ENCODE results near the gene PCDHGA1.
A peak's percentile ranks its signal among the peaks of the same experiment; 100 is the strongest.
"Not testable (repeated sequence)": the region's sequence is repeated elsewhere in the genome, so short reads cannot be mapped to it uniquely, and the experiment has no call there.

Gene PCDHGA1

GRCh38 chr5:141411575-141411974, 81.3 kb downstream of the PCDHGA1 start:
- no peak for TF ChIP-seq CTCF (IDR thresholded peaks at IDR 0.05; ENCODE audit: borderline replicate concordance, insufficient read depth, low read depth, low read length)
- H3K4me3 ChIP-seq (ENCODE audit: low read depth, low read length) = no peak overlapping the region

- H3K4me3 ChIP-seq (ENCODE audit: low read depth, low read length) = peak within 1 kb of the TSS; percentile 79
- TF ChIP-seq CTCF (IDR thresholded peaks at IDR 0.05; ENCODE audit: borderline replicate concordance, insufficient read depth, low read depth, low read length) = peak; percentile 66
These were observed 82.7 kb downstream of the PCDHGA1 start, which contains the start of gene PCDHGA10 for GRCh38 chr5:141412854-141413539. Gene PCDHGA10, plus strand, starts transcription at chr5:141412987. Its CDS starts 189 bp downstream, at chr5:141413176.

- TF ChIP-seq CTCF (IDR thresholded peaks at IDR 0.05; ENCODE audit: borderline replicate concordance, insufficient read depth, low read depth, low read length) = no peak
- H3K4me3 ChIP-seq (ENCODE audit: low read depth, low read length) = peak overlapping the region; percentile 79
These were observed 83.3 kb downstream of the PCDHGA1 start for GRCh38 chr5:141413540-141414069.

GRCh38 chr5:141414548-141415274, 84.4 kb downstream of the PCDHGA1 start:
- H3K4me3 ChIP-seq (ENCODE audit: low read depth, low read length) = not testable (repeated sequence)

- not testable (repeated sequence) for H3K4me3 ChIP-seq (ENCODE audit: low read depth, low read length)
These were observed 84.9 kb downstream of the PCDHGA1 start for GRCh38 chr5:141415275-141415618.

- TF ChIP-seq CTCF (IDR thresholded peaks at IDR 0.05; ENCODE audit: borderline replicate concordance, insufficient read depth, low read depth, low read length) = peak; percentile 82
- peak within 1 kb of the TSS; percentile 61 for H3K4me3 ChIP-seq (ENCODE audit: low read depth, low read length)
These were observed 87.3 kb downstream of the PCDHGA1 start, which contains the start of gene PCDHGB7 for GRCh38 chr5:141417494-141418172. Gene PCDHGB7, plus strand, starts transcription at chr5:141417677. Its CDS starts 183 bp downstream, at chr5:141417860.

GRCh38 chr5:141419074-141419880, 89.0 kb downstream of the PCDHGA1 start:
- TF ChIP-seq CTCF (IDR thresholded peaks at IDR 0.05; ENCODE audit: borderline replicate concordance, insufficient read depth, low read depth, low read length) = no peak
- H3K4me3 ChIP-seq (ENCODE audit: low read depth, low read length) = no peak overlapping the region

All from GM12875 (cell line).